ENCODE data around the gene LARP1. TPM values are rescaled to one million over a fixed set of nuclear protein-coding genes. Genes with fewer than 3 reads are reported as not detected.
"Not testable (repeated sequence)": the region's sequence is repeated elsewhere in the genome, so short reads cannot be mapped to it uniquely, and the experiment has no call there.

LARP1 gene
- polyA plus RNA-seq, 1 donor, result 172 TPM

GRCh38 chr5:154793599-154794524, 38.7 kb downstream of the LARP1 start:
- DNase-seq, result no peak

GRCh38 chr5:154794525-154795234, 39.5 kb downstream of the LARP1 start:
- no peak for DNase-seq

DNA sequence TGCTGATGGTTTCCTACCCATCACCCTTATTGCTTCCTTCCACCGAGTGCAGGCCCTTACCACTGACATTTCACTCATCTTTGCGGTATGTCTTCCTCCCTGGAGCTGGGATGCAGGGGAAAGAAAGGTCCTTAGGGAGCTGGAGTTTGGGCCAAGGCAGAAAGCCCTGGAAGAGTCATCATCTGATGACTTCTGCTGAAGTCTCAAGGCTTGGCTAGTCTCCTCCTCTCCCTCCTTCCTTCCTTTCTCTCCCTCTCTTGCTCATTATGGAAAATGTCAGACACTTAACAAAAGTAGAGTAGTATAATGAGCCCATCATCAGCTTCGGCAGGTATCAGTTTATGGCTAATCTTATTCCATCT, 40.0 kb downstream of the LARP1 start:
- DNase-seq, result no peak

DNA sequence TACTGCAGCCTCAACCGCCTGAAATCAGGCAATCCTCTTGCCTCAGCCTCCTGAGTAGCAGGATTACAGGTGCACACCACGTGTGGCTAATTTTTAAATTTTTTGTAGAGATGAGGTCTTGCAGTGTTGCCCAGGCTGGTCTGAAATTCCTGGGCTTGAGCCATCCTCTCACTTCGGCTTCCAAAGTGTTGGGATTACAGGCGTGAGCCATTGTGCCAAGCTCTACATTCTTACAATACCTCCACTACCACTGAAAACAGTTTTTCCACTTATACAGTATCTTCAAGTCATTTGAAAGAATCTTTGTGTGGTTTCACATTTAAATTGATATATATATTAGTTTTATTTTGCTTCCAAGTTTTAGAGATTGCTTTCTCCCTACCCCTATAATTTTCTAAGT, 42.6 kb downstream of the LARP1 start:
- no peak for DNase-seq

GRCh38 chr5:154800582-154800981, 45.4 kb downstream of the LARP1 start:
- no peak for DNase-seq

- DNase-seq, result no peak
These were observed 45.9 kb downstream of the LARP1 start for GRCh38 chr5:154801083-154801482.

GRCh38 chr5:154802050-154802449, 46.9 kb downstream of the LARP1 start:
- no peak for DNase-seq

DNA sequence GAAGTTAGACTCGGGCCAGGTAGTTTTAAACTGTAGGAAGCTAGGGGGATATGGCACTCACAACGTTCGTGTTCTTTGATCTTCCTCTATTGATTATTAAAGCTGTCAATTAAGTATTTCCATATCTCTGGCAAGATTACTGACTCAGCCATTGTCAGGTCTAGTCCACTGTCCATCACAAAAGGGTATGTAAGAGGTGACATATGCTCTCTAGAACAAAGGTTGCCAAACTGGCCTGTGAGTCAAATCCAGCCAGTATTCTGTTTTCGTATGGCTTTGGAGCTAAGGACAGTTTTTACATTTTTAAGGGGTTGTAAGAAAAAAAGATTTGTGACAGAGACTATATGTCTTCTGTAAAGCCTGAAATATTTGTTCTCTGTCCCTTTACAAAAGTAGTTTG, 51.0 kb downstream of the LARP1 start:
- DNase-seq, result no peak

DNA sequence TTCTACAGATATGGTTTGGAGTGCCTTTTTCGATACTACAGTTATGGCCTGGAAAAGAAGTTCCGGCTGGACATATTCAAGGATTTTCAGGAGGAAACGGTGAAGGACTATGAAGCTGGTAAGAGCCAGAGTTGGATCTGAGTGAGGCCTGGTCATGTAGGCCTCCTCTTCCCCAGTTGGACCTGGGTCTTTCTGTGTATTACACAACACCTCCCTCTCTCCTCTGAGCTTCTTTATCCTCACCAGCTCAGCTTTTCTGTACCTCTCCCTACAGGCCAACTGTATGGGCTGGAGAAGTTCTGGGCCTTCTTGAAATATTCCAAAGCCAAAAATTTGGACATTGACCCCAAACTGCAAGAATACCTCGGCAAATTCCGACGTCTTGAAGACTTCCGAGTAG, 56.1 kb downstream of the LARP1 start:
- DNase-seq, result no peak

GRCh38 chr5:154811653-154812465, 56.7 kb downstream of the LARP1 start:
- peak; percentile 42 for DNase-seq

GRCh38 chr5:154813158-154813557, 58.0 kb downstream of the LARP1 start:
- DNase-seq, result no peak

DNA sequence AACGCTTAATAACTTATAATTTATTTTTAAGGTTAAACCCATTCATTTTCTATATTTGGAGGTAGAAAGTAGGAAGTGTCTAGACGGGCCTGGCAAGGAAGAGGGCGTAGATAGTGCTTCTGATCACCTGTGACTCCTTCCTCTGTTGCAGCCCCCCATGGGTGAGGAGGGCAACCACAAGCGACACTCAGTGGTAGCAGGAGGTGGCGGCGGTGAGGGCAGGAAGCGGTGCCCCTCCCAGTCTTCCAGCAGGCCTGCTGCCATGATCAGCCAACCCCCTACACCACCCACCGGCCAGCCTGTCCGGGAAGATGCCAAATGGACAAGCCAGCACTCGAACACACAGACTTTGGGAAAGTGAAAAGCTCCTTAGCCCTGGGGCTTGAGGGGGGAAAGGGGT, 58.6 kb downstream of the LARP1 start:
- DNase-seq, result no peak

- no peak for DNase-seq
These were observed 59.8 kb downstream of the LARP1 start for GRCh38 chr5:154815025-154815424.

- no peak for DNase-seq
These were observed 60.6 kb downstream of the LARP1 start for GRCh38 chr5:154815684-154816247.

GRCh38 chr5:154816891-154817492, 61.8 kb downstream of the LARP1 start:
- DNase-seq, result no peak

DNA sequence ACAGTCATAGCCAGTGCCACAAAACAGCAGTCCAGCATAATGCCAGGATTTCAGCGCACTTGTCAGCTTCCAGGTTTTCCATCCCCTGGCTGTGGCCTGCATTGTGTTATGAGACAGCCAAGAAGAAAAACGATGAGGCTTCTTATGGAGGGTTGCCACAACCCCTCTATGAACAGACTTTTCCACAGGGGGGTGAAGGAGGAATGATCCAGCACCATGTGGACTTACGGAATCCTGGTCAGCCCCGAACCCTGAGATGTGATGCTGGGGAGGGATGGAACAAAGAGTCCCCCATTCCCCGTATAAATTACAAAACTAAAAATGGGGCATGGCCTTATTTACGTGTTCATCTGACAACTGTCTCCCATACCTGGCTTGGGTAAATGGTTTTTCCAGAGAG, 62.6 kb downstream of the LARP1 start:
- no peak for DNase-seq

- no peak for DNase-seq
These were observed 63.4 kb downstream of the LARP1 start for GRCh38 chr5:154818471-154819116.

- no peak for DNase-seq
These were observed 64.4 kb downstream of the LARP1 start for GRCh38 chr5:154819546-154819945.

- no peak for DNase-seq
These were observed 65.2 kb downstream of the LARP1 start for GRCh38 chr5:154820383-154820782.

DNA sequence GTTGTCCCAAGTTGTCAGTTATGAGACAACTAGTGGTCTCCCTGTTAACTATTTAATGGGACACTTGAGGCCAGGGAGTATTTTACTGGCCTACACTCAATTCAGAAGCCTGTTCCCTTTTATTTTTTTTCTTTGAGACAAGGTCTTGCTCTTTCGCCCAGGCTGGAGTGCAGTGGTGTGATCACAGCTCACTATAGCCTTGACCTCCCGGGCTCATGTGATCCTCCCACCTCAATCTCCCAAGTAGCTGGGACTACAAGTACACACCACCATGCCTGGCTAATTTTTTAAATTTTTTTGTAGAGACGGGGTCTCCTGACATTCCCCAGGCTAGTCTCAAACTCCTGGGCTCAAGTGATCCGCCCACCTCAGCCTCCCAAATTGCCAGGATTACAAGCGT, 67.7 kb downstream of the LARP1 start:
- DNase-seq, result not testable (repeated sequence)

- no peak for DNase-seq
These were observed 68.4 kb downstream of the LARP1 start for GRCh38 chr5:154823605-154824004.
